ENCODE results near the gene SLC39A2.
"Not testable (repeated sequence)": the region's sequence is repeated elsewhere in the genome, so short reads cannot be mapped to it uniquely, and the experiment has no call there.

The SLC39A2 gene

DNA sequence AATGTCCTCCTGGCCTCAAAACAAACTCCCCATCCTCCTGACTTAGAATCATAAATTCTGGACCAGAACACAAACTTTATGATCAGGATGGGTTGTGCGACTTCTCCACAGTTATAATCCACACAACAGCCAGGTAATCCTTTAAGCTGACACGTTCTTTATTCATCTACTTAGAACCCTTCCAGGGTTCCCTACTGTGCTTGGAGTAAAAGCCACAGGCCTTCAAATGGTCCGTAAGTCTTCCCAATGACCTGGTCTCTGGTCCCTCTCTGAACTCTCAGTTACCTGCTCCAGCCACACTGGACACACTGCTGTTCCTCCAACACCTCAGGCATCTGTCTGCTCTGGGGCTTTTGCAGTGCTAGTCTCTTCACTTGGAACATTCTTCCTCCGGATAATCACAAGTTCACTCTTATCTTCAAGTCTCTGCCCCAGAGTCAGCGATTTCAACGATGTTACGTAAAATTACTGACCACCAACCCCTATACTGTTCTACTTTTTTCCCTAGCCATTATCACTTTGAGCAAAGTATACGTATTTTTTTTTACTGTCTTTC is 41.4 kb downstream of the SLC39A2 start:
- TF ChIP-seq, protein P1, sequence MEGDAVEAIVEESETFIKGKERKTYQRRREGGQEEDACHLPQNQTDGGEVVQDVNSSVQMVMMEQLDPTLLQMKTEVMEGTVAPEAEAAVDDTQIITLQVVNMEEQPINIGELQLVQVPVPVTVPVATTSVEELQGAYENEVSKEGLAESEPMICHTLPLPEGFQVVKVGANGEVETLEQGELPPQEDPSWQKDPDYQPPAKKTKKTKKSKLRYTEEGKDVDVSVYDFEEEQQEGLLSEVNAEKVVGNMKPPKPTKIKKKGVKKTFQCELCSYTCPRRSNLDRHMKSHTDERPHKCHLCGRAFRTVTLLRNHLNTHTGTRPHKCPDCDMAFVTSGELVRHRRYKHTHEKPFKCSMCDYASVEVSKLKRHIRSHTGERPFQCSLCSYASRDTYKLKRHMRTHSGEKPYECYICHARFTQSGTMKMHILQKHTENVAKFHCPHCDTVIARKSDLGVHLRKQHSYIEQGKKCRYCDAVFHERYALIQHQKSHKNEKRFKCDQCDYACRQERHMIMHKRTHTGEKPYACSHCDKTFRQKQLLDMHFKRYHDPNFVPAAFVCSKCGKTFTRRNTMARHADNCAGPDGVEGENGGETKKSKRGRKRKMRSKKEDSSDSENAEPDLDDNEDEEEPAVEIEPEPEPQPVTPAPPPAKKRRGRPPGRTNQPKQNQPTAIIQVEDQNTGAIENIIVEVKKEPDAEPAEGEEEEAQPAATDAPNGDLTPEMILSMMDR (conservative IDR thresholded peaks at IDR 0.05; ENCODE audit: control insufficient read depth, insufficient read depth, low read depth, low read length) = no peak
- H3K4me3 ChIP-seq (ENCODE audit: control insufficient read depth, low read depth, low read length) = no peak overlapping the region
- DNase-seq (ENCODE audit: low read depth) = no peak

DNA sequence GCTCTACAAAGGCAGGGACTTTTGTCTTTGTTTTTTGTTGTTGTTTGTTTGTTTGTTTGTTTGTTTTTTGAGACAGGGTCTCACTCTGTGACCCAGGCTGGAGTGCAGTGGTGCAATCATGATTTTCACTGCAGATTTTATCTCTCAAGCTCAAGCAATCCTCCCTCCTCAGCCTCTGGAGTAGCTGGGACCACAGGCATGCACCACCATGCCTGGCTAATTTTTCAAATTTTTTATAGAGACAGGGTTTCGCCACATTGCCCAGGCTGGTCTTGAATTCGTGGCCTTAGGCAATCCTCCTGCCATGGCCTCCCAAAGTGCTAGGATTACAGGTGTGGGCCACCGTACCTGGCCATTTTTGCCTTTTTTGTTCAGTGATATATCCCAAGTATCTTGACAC is 41.8 kb downstream of the SLC39A2 start:
- not testable (repeated sequence) for DNase-seq (ENCODE audit: low read depth)

DNA sequence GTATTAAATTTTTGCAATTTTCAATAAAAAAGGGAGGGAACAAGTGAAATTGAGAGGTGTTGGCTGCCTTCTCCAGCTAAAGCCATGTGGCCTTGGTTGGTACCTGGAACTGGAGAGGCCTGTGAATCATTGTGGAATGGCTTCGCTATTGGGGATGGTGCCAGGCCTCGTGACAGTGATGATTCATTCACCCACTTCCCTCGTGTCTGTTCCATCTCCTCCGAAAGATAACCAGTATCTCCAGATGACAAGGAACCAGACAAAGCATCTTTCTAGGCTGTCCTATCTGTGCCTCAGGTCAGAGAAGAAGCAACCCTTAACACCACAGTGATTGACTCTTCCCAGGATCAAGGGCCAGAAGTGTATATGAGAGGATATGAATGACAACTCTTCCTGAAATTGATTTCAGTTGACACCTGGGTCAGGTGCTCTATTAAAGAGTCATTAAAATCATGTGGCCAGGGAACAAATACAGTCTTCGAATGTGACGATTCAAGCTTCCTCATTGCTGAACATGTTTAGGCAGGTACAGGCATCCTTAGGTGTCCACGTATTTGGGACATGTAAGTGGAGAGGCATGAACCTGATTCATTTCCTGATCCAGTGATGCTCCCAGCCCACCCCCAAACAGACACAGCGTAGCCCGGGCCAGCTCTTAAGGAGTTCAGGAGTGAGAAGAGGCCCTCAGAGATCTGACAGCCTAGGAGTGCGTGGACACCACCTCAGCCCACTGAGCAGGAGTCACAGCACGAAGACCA is 42.8 kb downstream of the SLC39A2 start, which contains the start of gene RNASE7:
Gene RNASE7 (plus strand): TSS at position 687 of the 758 bp plus-strand sequence. CDS start 631 bp downstream, outside the sequence.
- peak; percentile 66 for DNase-seq (ENCODE audit: low read depth)
- no peak within 1 kb of the TSS for H3K4me3 ChIP-seq (ENCODE audit: control insufficient read depth, low read depth, low read length)
- TF ChIP-seq, protein P1 (conservative IDR thresholded peaks at IDR 0.05; ENCODE audit: control insufficient read depth, insufficient read depth, low read depth, low read length) = no peak

More for the DNA sequence above, 41.8 kb downstream of the SLC39A2 start:
- not testable (repeated sequence) for H3K4me3 ChIP-seq (ENCODE audit: control insufficient read depth, low read depth, low read length)

DNA sequence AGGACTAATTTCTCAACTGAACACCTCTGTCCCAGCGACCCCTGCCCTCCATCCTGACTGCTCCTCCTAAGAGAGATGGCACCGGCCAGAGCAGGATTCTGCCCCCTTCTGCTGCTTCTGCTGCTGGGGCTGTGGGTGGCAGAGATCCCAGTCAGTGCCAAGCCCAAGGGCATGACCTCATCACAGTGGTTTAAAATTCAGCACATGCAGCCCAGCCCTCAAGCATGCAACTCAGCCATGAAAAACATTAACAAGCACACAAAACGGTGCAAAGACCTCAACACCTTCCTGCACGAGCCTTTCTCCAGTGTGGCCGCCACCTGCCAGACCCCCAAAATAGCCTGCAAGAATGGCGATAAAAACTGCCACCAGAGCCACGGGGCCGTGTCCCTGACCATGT is 43.8 kb downstream of the SLC39A2 start:
- DNase-seq (ENCODE audit: low read depth) = no peak
- TF ChIP-seq, protein P1 (conservative IDR thresholded peaks at IDR 0.05; ENCODE audit: control insufficient read depth, insufficient read depth, low read depth, low read length) = no peak
- H3K4me3 ChIP-seq (ENCODE audit: control insufficient read depth, low read depth, low read length) = no peak overlapping the region

DNA sequence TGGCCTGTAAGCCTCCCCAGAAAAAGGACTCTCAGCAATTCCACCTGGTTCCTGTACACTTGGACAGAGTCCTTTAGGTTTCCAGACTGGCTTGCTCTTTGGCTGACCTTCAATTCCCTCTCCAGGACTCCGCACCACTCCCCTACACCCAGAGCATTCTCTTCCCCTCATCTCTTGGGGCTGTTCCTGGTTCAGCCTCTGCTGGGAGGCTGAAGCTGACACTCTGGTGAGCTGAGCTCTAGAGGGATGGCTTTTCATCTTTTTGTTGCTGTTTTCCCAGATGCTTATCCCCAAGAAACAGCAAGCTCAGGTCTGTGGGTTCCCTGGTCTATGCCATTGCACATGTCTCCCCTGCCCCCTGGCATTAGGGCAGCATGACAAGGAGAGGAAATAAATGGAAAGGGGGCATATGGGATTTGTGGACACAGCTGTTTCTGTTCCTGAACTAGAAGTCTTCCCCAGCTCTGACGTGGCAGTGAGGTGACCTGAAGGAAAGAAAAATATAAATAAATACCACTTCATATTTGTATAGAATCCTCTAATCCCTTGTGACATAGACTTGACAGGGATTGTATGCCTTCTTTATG is 44.4 kb downstream of the SLC39A2 start:
- DNase-seq (ENCODE audit: low read depth) = no peak
- H3K4me3 ChIP-seq (ENCODE audit: control insufficient read depth, low read depth, low read length) = no peak overlapping the region
- TF ChIP-seq, protein P1 (conservative IDR thresholded peaks at IDR 0.05; ENCODE audit: control insufficient read depth, insufficient read depth, low read depth, low read length) = no peak

DNA sequence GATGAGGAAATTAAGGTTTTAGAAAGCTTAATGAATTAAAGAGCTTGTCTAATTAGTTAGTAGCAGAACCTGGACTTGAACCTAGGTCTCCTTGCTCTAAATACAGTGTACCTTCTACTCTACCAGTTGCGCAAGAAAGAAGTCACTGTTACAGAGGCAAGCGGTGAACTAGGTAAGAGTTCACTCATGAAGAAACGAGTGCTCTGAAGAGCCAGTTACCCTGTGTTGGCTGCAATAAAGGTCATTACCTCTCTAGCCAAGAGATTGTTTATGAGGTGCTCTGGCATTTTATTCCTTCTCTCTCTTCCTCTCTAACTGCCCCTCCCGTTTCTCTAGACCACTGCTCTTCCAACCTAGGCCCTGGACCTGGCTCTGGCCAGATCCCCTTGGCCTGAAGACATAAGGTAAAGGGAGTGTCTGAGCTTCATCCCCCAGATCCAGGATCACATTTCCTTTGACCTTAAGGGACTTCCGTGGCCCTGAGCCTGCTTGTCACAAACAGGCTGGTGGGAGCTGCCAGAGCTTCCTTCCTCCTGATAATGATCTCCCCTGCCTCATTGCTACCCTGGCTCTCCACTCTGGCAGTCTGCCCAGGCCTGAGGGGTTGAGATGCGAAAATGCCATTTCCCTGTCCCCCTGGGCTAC is 45.0 kb downstream of the SLC39A2 start:
- H3K4me3 ChIP-seq (ENCODE audit: control insufficient read depth, low read depth, low read length) = no peak overlapping the region
- no peak for DNase-seq (ENCODE audit: low read depth)
- TF ChIP-seq, protein P1 (conservative IDR thresholded peaks at IDR 0.05; ENCODE audit: control insufficient read depth, insufficient read depth, low read depth, low read length) = no peak

DNA sequence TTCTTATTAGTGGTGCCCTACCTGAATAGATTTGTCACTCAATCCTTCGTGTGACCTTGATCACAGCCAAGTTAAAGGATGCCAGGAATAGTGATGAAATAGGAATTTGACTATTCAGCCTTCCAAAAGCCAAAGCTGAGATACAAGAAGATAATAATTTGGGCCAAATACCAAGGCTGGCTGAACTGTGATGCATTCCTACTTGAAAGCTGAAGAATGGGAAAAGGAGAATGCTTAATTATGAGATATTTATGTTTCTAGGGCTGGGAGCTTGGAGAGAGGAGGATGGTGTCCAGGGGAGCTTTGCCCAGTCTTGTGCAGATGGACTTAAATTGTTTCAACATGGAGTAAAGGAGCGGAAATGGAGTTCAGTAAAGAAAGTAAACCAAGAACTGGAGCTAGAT is 48.3 kb downstream of the SLC39A2 start:
- no peak overlapping the region for H3K4me3 ChIP-seq (ENCODE audit: control insufficient read depth, low read depth, low read length)
- DNase-seq (ENCODE audit: low read depth) = no peak
- TF ChIP-seq, protein P1 (conservative IDR thresholded peaks at IDR 0.05; ENCODE audit: control insufficient read depth, insufficient read depth, low read depth, low read length) = no peak
